GM19455 (cell line): ENCODE data around the gene TNFSF11.

Source experiments
- ATAC-seq: cut with Tn5 transposase; IDR thresholded peaks from one replicate; pipeline ENCODE4 v1.9.1; 2021; ENCODE audit not compliant: unreplicated experiment

The TNFSF11 gene

GRCh38 chr13:42574011-42574410 lies at the start of gene TNFSF11:
Gene TNFSF11, plus strand, starts transcription at chr13:42574152. Its CDS starts 152 bp downstream, at chr13:42574304.
- peak; percentile 34 for ATAC-seq

GRCh38 chr13:42524487-42525034 lies 49.4 kb upstream of the TNFSF11 start:
- no peak for ATAC-seq

GRCh38 chr13:42525035-42525504 lies 48.9 kb upstream of the TNFSF11 start:
- no peak for ATAC-seq

- ATAC-seq, result no peak
Observed at GRCh38 chr13:42526276-42526675, 47.7 kb upstream of the TNFSF11 start.

- ATAC-seq, result no peak
Observed at GRCh38 chr13:42526804-42527203, 47.1 kb upstream of the TNFSF11 start.

GRCh38 chr13:42532561-42533335 lies 41.2 kb upstream of the TNFSF11 start:
- ATAC-seq, result no peak

- no peak for ATAC-seq
Observed at GRCh38 chr13:42533336-42533591, 40.7 kb upstream of the TNFSF11 start.

GRCh38 chr13:42534785-42535184 lies 39.2 kb upstream of the TNFSF11 start:
- ATAC-seq, result no peak

- ATAC-seq, result no peak
Observed at GRCh38 chr13:42538996-42539395, 35.0 kb upstream of the TNFSF11 start.

- ATAC-seq, result no peak
Observed at GRCh38 chr13:42539670-42540069, 34.3 kb upstream of the TNFSF11 start.

- ATAC-seq, result no peak
Observed at GRCh38 chr13:42543215-42543797, 30.6 kb upstream of the TNFSF11 start.

- no peak for ATAC-seq
Observed at GRCh38 chr13:42544246-42544926, 29.6 kb upstream of the TNFSF11 start.

GRCh38 chr13:42545842-42546241 lies 28.1 kb upstream of the TNFSF11 start:
- ATAC-seq, result no peak

- no peak for ATAC-seq
Observed at GRCh38 chr13:42547612-42548011, 26.3 kb upstream of the TNFSF11 start.

- ATAC-seq, result peak; percentile 98
Observed at GRCh38 chr13:42548731-42549551, 25.0 kb upstream of the TNFSF11 start.

GRCh38 chr13:42549552-42549936 lies 24.4 kb upstream of the TNFSF11 start:
- ATAC-seq, result no peak

- no peak for ATAC-seq
Observed at GRCh38 chr13:42551611-42552010, 22.3 kb upstream of the TNFSF11 start.

- ATAC-seq, result no peak
Observed at GRCh38 chr13:42553098-42554046, 20.6 kb upstream of the TNFSF11 start.

GRCh38 chr13:42559057-42559456 lies 14.9 kb upstream of the TNFSF11 start:
- ATAC-seq, result no peak
